Neural cell (in vitro differentiated cells): ENCODE results near the gene RSPH1. TPM values are rescaled to one million over a fixed set of nuclear protein-coding genes. Genes with fewer than 3 reads are reported as not detected.
A peak's percentile ranks its signal among the peaks of the same experiment; 100 is the strongest.

Experiments used
- H2AFZ ChIP-seq: fragments of 200-600, 300-800 bp; sonication (generic), shearing (Covaris generic); 2 replicates; pipeline ENCODE4 v1.6.0; 2014; ENCODE audit warnings: low read depth, mild to moderate bottlenecking, antibody characterized with exemption, low read length, moderate library complexity
- H3F3A ChIP-seq: fragments of 200-600 bp; shearing (Covaris generic); 2 replicates; pipeline ENCODE4 v1.6.1; 2016; ENCODE audit warnings: mild to moderate bottlenecking, moderate library complexity, mixed read lengths, antibody characterized with exemption, low read length; ENCODE audit not compliant: insufficient read depth, poor library complexity, severe bottlenecking
- H3K27ac ChIP-seq: fragments of 200-600, 300-800 bp; sonication (generic), shearing (Covaris generic); 2 replicates; pipeline ENCODE4 v1.5.1; 2014; ENCODE audit warnings: mild to moderate bottlenecking, low read length, moderate library complexity
- H3K27me3 ChIP-seq: fragments of 300-800, 200-600 bp; sonication (generic), shearing (Covaris generic); 2 replicates; pipeline ENCODE4 v1.6.0; 2014; ENCODE audit warnings: mild to moderate bottlenecking, low read depth, low read length, moderate library complexity; ENCODE audit not compliant: insufficient read depth
- H3K36me3 ChIP-seq: fragments of 300-800, 200-600 bp; sonication (generic), shearing (Covaris generic); 2 replicates; pipeline ENCODE4 v1.5.1; 2014; ENCODE audit warnings: mild to moderate bottlenecking, antibody characterized with exemption, low read length, moderate library complexity; ENCODE audit not compliant: insufficient read depth
- H3K4me2 ChIP-seq: fragments of 300-800, 200-600 bp; sonication (generic), shearing (Covaris generic); 2 replicates; pipeline ENCODE4 v1.6.0; 2014; ENCODE audit warnings: mild to moderate bottlenecking, low read length
- H3K4me3 ChIP-seq: fragments of 300-800, 200-600 bp; sonication (generic), shearing (Covaris generic); 2 replicates; pipeline ENCODE4 v1.5.1; 2014; ENCODE audit warnings: mild to moderate bottlenecking, low read length, moderate library complexity
- H3K79me2 ChIP-seq: fragments of 200-600 bp; shearing (Covaris generic); replicated peaks from 2 replicates; pipeline ENCODE4 v1.6.0; 2014; ENCODE audit warnings: mild to moderate bottlenecking, low read length, moderate library complexity; ENCODE audit not compliant: insufficient read depth
- H3K9ac ChIP-seq: fragments of 300-800, 200-600 bp; sonication (generic), shearing (Covaris generic); 2 replicates; pipeline ENCODE4 v1.6.1; 2016; ENCODE audit warnings: mild to moderate bottlenecking, low read length, mixed read lengths
- H3K9me2 ChIP-seq: fragments of 200-600 bp; shearing (Covaris generic); 2 replicates; pipeline ENCODE4 v1.6.1; 2016; ENCODE audit warnings: mild to moderate bottlenecking, low read length, mixed read lengths; ENCODE audit not compliant: insufficient read depth
- H3K9me3 ChIP-seq: fragments of 200-600, 300-800 bp; sonication (generic), shearing (Covaris generic); 2 replicates; pipeline ENCODE4 v1.6.1; 2016; ENCODE audit warnings: mild to moderate bottlenecking, mixed run types, low read length, moderate library complexity, mixed read lengths
- H4K20me1 ChIP-seq: fragments of 200-600 bp; shearing (Covaris generic); 2 replicates; pipeline ENCODE4 v1.6.1; 2016; ENCODE audit warnings: mild to moderate bottlenecking, mixed run types; ENCODE audit not compliant: insufficient read depth
- CTCF ChIP-seq: fragments of 450-650 bp; IDR thresholded peaks from 2 replicates; pipeline ENCODE4 v1.5.1; 2014; ENCODE audit warnings: antibody characterized with exemption, mild to moderate bottlenecking, moderate library complexity; ENCODE audit not compliant: poor library complexity, severe bottlenecking
- EP300 ChIP-seq: fragments of 450-650 bp; conservative IDR thresholded peaks from 2 replicates; pipeline ENCODE4 v1.6.1; 2014; ENCODE audit warnings: antibody characterized with exemption, mild to moderate bottlenecking, moderate library complexity; ENCODE audit not compliant: poor library complexity, severe bottlenecking
- EZH2 ChIP-seq: fragments of 200-600, 300-800 bp; shearing (Covaris generic), sonication (generic); IDR thresholded peaks from 2 replicates; pipeline ENCODE4 v1.6.1; 2014; ENCODE audit warnings: antibody characterized with exemption, low read length, borderline replicate concordance, mild to moderate bottlenecking; ENCODE audit not compliant: insufficient read depth, poor library complexity, severe bottlenecking
- MXI1 ChIP-seq: fragments of 450-650 bp; conservative IDR thresholded peaks from 2 replicates; pipeline ENCODE4 v1.6.1; 2014; ENCODE audit warnings: antibody characterized with exemption, mild to moderate bottlenecking; ENCODE audit not compliant: poor library complexity, severe bottlenecking
- POLR2AphosphoS5 ChIP-seq: IDR thresholded peaks from 2 replicates; pipeline ENCODE4 v1.6.1; 2012
- RAD21 ChIP-seq: fragments of 450-650 bp; conservative IDR thresholded peaks from 2 replicates; pipeline ENCODE4 v1.6.1; 2014; ENCODE audit warnings: antibody characterized with exemption, mild to moderate bottlenecking, moderate library complexity
- SMC3 ChIP-seq: fragments of 450-650 bp; conservative IDR thresholded peaks from 2 replicates; pipeline ENCODE4 v1.6.1; 2014; ENCODE audit warnings: antibody characterized with exemption, mild to moderate bottlenecking, moderate library complexity; ENCODE audit not compliant: poor library complexity
- TAF1 ChIP-seq: IDR thresholded peaks from 2 replicates; pipeline ENCODE4 v1.6.1; 2012; ENCODE audit warnings: low read depth
- polyA plus RNA-seq: library from polyadenylated mRNA; depleted of rRNA; stranded (reverse); fragments of >200 nt; gene quantifications from 2 replicates; pipeline ENCODE4 v1.2.3, GENCODE V29; 2014
- TF ChIP-seq, protein P1 (sequence below): IDR thresholded peaks from 2 replicates; pipeline ENCODE4 v1.6.1; 2012; ENCODE audit warnings: borderline replicate concordance

Gene RSPH1
- polyA plus RNA-seq, 1 donor from 2014 or later: 1.3 TPM

GRCh38 chr21:42527127-42527488, 31.1 kb upstream of the RSPH1 start:
- Histone ChIP-seq H3K27me3 (no peaks in the 10 kb centered on the region), H3K27ac (no peak overlapping the region), H2AFZ (no peak overlapping the region), H3K4me2 (no peak overlapping the region), H3K36me3 (peaks cover 8% of the 10 kb centered on the region), H3K4me3 (no peak overlapping the region), H3F3A (no peaks in the 10 kb centered on the region), H3K9ac (no peak overlapping the region), H3K9me2 (no peaks in the 10 kb centered on the region), H4K20me1 (no peaks in the 10 kb centered on the region), H3K9me3 (no peaks in the 10 kb centered on the region), H3K79me2 (peaks cover 22% of the 10 kb centered on the region)
- TF ChIP-seq RAD21: no peak
- no peak for TF ChIP-seq TAF1
- TF ChIP-seq EZH2: no peak
- TF ChIP-seq, protein P1, sequence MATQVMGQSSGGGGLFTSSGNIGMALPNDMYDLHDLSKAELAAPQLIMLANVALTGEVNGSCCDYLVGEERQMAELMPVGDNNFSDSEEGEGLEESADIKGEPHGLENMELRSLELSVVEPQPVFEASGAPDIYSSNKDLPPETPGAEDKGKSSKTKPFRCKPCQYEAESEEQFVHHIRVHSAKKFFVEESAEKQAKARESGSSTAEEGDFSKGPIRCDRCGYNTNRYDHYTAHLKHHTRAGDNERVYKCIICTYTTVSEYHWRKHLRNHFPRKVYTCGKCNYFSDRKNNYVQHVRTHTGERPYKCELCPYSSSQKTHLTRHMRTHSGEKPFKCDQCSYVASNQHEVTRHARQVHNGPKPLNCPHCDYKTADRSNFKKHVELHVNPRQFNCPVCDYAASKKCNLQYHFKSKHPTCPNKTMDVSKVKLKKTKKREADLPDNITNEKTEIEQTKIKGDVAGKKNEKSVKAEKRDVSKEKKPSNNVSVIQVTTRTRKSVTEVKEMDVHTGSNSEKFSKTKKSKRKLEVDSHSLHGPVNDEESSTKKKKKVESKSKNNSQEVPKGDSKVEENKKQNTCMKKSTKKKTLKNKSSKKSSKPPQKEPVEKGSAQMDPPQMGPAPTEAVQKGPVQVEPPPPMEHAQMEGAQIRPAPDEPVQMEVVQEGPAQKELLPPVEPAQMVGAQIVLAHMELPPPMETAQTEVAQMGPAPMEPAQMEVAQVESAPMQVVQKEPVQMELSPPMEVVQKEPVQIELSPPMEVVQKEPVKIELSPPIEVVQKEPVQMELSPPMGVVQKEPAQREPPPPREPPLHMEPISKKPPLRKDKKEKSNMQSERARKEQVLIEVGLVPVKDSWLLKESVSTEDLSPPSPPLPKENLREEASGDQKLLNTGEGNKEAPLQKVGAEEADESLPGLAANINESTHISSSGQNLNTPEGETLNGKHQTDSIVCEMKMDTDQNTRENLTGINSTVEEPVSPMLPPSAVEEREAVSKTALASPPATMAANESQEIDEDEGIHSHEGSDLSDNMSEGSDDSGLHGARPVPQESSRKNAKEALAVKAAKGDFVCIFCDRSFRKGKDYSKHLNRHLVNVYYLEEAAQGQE: no peak
- TF ChIP-seq MXI1: no peak
- no peak for TF ChIP-seq POLR2AphosphoS5
- TF ChIP-seq CTCF: no peak
- no peak for TF ChIP-seq SMC3
- no peak for TF ChIP-seq EP300

GRCh38 chr21:42526379-42526727, 30.3 kb upstream of the RSPH1 start:
- no peak overlapping the region for H3K27ac ChIP-seq
- H3K9me2 ChIP-seq: no peaks in the 10 kb centered on the region
- no peak overlapping the region for H3K4me2 ChIP-seq
- H3K4me3 ChIP-seq: peak overlapping the region; percentile 62
- H3K36me3 ChIP-seq: peaks cover 11% of the 10 kb centered on the region
- no peak for TF ChIP-seq EP300
- no peaks in the 10 kb centered on the region for H3F3A ChIP-seq
- H3K27me3 ChIP-seq: no peaks in the 10 kb centered on the region
- no peak overlapping the region for H3K9ac ChIP-seq
- H3K9me3 ChIP-seq: no peaks in the 10 kb centered on the region
- H3K79me2 ChIP-seq: peaks cover 22% of the 10 kb centered on the region
- no peaks in the 10 kb centered on the region for H4K20me1 ChIP-seq
- H2AFZ ChIP-seq: no peak overlapping the region

DNA sequence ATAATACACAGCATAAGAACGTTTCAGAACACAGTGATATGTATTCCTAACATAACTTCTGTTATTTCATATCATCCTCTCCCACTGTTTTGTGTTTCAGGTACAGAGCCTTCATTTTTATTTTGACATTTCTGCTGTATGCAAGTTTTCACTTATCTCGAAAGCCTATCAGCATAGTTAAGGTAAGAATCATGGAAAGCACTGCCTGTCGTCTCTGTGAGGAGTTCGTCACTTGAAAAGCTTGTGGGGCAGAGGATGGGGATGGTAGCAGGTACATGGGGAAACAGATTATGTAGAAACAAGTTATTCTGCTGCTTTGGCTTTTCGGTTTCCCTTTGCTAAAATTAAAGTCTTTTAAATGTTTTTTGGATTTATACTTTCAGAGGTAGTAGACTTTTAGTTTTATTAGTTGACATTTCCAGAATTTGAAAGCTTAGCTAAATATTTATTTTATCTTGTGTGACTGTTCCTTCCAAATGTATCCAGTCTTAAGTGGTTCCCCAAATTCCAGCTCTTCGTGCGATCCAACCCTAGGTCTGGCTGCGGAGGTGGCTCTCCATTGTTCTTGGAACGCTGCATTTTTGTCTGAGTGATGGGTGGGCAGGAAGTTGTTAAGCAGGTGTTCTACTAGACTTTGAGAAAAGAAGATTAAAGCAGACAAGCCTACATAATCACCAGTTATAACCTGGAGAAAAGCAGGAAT, 29.8 kb upstream of the RSPH1 start:
- no peaks in the 10 kb centered on the region for H3F3A ChIP-seq
- no peaks in the 10 kb centered on the region for H4K20me1 ChIP-seq
- H3K36me3 ChIP-seq: peaks cover 11% of the 10 kb centered on the region
- no peaks in the 10 kb centered on the region for H3K9me2 ChIP-seq
- no peaks in the 10 kb centered on the region for H3K9me3 ChIP-seq
- no peak overlapping the region for H2AFZ ChIP-seq
- H3K4me2 ChIP-seq: peak overlapping the region; percentile 62
- TF ChIP-seq EZH2 (no peak), RAD21 (no peak), TAF1 (no peak), EP300 (no peak), POLR2AphosphoS5 (no peak), CTCF (no peak)
- TF ChIP-seq, protein P1: no peak
- peak overlapping the region; percentile 62 for H3K4me3 ChIP-seq
- peaks cover 22% of the 10 kb centered on the region for H3K79me2 ChIP-seq
- peak overlapping the region; percentile 54 for H3K9ac ChIP-seq
- peak overlapping the region; percentile 74 for H3K27ac ChIP-seq
- H3K27me3 ChIP-seq: no peaks in the 10 kb centered on the region
